ENCODE results near the gene FAM114A1.

- TF ChIP-seq CTCF (IDR thresholded peaks at IDR 0.05) (no peak), POLR2A (IDR thresholded peaks at IDR 0.05) (no peak)
These were observed 114.9 kb downstream of the FAM114A1 start for GRCh38 chr4:38982361-38983095.

Measured in right lobe of liver (tissue), 4 donors.